GM21723 (cell line): ENCODE data around the gene MAP3K4.
A peak's percentile ranks its signal among the peaks of the same experiment; 100 is the strongest.
"Not testable (repeated sequence)": the region's sequence is repeated elsewhere in the genome, so short reads cannot be mapped to it uniquely, and the experiment has no call there.

Source experiments
- ATAC-seq: cut with Tn5 transposase; IDR thresholded peaks from one replicate; pipeline ENCODE4 v1.9.1; 2021; ENCODE audit warnings: mild to moderate bottlenecking, moderate library complexity; ENCODE audit not compliant: unreplicated experiment

The MAP3K4 gene

DNA sequence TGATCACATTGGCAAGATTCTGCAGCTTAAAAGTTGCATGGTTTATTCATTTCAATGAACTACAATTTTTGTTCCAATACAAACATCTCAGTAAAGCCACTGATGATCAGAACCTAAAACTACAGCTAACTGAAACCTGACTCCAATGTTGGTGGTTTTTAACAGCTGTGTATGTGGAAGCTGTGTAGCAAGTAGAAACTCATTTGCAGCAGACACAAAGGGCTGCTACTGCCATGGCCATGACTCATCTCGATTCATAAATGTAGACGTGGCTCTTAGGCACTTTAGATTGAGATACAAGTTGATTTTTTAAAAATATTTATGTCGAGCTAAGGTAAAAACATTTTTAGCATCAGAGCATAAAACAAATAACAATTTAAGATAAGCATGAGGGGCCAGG is 19.5 kb upstream of the MAP3K4 start:
- no peak for ATAC-seq

GRCh38 chr6:160972594-160972993 is 19.0 kb upstream of the MAP3K4 start:
- not testable (repeated sequence) for ATAC-seq

DNA sequence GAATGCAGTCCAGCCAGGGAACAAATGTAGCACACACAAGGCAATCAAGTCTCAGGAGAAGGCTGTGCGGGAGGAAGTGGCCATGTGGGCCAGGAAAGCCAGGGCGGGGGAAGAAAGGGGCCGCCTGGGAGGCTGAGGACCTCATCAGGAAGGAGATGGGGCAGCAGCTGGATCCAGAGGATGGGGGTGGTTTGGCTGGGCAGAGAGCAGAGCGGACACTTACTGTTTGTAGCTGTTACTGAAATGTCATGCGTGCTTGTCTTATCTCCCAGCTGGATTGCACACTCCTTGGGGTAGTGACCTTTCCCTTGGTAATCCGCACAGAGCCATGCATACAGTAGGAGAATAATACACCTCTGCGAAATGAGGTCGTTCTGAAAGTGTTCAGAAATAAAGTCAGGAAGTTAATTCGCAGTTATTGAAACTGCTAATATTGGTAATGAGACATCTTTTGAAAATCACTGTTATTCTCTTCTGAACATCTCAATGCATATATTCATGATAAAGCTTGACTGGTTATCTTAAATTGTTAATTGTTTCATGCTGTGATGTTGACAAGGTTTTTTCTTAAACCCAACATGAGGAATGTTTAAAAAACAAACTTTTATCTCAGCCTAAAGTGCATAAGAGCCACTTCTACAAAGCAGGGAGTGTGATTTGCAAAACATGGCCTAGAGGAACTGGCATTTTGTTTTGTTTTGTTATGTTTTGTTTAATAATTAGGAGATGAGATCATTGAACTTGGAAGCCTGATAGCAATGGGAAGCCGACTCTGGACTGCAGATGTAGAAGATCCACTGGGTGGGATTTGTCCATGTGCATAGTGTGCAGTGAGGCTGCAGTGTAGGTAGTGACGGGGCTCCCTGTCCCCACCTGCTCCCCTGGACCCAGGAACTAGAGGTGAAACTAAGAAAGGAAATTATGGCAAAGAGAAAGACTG is 18.0 kb upstream of the MAP3K4 start:
- ATAC-seq, result no peak

DNA sequence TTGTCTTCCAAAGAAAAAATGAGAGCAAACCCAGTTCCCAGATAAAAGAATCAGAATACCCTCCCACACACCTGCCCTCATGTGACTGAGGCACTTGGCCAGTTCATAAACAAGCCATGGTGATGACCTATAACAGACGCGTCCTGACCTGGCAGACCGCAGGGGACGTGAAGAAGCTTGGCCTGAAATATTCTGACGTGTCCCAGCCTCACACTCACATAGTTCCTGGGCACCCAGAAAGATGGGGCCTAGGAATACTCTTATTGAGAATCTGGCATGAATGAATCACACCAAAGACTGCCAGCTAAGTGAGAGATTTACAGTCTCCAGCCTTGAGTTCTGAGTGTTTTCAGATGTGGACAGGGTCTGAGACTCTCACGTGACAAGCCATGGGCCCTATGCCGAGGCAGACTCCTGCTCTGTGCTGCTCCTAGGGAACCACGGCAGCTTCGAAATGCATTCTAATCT is 17.2 kb upstream of the MAP3K4 start:
- ATAC-seq, result no peak

- no peak for ATAC-seq
Observed at GRCh38 chr6:160975162-160975561, 16.4 kb upstream of the MAP3K4 start.

GRCh38 chr6:160975961-160976360 is 15.6 kb upstream of the MAP3K4 start:
- ATAC-seq, result not testable (repeated sequence)

DNA sequence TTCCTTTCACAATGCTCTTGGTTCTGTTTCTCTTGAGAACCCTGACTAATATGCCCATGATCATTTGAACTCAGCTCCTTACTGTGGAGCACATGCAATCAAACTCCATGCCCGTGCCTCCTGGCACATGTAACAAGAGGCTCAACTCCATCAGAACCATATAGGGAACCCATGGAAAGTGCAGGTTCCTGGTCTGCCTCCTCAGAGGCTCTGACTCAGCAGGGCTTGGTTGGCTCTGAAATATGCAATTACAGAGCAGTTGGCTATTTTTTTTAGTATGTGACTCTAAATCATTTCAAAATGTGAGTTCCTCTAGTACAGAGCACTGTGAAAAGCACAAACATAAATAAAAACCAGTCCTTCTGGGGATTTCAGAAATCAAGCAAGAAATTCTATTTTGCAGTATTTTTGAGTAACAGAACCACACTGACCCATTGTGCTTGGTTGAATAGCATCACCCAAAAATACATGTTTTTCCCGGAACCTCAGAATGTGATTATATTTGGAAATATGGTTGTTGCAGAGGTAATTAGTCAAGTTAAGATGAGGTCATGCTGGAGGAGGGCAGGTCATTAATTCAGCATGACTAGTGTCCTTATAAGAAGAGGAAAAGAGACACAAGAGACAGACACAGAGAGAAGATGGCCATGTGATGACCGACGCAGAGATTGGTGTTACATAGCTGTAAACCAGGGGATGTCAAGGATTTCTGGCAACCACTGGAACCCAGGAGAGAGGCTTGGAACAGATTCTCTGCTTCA is 13.2 kb upstream of the MAP3K4 start:
- ATAC-seq, result no peak

DNA sequence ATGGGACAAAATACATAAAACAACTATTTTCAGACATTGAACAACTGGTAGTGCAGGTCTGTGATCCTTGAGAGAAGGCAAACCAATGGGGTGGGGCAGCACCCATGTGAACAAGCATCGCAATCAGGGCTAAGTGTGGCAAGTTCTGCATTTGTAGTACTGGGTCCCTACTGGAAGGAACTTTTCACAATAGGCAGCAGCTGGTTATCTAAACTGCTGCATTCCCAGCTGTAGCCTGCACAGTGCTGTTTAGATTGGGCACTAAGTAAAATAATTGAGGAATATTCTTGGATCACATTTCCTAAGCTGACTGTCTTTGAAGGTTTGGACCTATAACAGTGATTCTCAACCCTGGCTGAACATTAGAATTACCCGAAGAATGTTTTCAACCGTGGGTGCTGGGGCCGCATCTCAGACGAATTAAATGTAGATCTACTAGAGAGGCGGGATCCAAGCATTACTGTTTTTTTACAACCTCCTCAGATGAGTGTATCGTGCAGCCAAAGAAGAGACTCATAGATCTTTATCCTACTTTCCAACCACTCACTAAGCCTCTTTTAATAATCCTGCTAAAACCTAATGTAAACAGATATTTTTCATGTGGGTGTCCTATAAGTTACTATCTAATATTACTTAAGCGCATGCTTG is 12.4 kb upstream of the MAP3K4 start:
- no peak for ATAC-seq

DNA sequence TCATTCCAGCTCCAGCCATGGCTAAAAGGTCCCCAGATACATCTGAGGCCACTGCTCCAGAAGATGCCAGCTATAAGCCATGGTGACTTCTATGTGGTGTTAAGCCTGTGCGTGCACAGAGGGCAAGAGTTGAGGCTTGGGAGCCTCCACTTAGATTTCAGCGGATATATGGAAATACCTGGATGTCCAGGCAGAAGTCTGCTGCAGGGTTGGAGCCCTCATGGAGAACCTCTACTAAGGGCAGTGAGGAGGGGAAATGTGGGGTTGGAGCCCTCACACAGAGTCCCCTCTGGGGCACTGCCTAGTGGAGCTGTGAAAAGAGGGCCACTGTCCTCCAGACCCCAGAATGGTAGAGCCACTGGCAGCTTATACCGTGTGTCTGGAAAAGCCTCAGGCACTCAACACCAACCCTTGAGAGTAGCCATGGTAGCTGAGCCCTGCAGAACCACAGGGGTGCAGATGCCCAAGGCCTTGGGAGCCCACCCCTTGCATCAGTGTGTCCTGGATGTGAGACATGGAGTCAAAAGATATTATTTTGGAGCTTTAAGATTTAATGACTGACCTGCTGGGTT is 8.1 kb upstream of the MAP3K4 start:
- ATAC-seq, result not testable (repeated sequence)

GRCh38 chr6:160986851-160987250 is 4.7 kb upstream of the MAP3K4 start:
- ATAC-seq, result no peak

DNA sequence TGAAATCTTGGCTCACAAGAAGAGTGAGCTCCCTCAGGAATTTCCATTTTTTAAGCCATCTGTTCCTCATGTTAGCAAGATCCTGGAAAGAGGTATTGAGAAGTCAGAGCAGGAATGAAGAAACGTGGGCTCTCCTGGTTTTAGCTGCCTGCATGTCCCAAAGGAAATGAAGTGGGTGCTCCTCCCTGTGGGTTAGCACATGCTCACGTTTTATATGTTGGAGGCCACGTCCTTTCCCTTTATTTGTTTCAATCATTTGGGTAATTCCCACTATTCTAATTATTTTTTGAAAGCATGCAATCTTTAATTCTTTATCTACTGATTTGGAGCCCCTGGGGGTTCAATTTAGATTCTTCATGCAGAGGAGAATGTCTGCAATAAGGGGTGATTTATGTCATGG is 4.3 kb upstream of the MAP3K4 start:
- no peak for ATAC-seq

- ATAC-seq, result no peak
Observed at GRCh38 chr6:160990847-160991405, 643 bp upstream of the MAP3K4 start.

DNA sequence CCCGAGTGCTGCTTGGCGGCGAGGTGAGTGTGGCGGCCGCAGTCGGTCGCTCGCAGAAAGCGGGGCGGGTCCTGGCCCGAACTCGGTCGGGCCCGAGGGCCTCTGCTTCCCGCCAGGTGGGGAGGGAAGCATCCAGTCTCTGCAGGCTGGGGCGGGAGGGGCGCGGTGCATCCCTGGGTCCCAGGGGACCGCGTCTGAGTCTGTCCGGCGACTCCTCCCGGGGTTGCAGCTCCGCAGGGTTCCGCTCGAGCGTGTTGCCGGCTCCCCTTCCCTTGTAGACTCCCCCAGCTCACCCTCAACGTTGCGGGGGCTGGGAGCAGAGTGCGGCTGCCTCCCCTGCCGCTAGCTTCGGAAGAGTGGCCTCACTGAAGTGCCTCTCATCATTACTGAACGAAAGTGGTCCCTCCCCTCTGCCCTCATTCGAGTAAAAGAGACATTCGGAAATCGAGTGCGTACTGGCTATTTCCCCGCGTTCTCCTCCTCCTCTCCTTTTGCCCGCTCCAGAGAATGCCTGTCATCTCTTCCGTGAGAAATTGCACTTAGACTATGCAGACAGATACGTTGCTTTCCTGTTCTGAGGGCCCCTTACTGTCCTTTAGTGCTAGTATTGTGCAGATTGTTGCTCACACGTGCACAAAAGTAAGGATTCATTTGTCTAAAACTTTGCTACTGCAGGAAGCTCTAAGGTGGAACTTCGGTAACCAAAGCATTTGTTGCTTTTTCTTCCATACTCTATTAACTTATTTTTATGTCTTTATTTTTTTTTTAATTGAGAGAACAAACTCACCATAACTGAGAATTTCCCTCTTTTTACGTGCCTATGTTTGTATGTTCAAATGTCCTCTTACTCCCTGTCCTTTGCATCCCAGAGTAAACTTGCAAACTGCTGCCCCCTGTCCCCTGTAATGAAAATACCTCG is 751 bp downstream of the MAP3K4 start:
- peak; percentile 50 for ATAC-seq

GRCh38 chr6:160992980-160993314 is 1.4 kb downstream of the MAP3K4 start:
- ATAC-seq, result no peak

DNA sequence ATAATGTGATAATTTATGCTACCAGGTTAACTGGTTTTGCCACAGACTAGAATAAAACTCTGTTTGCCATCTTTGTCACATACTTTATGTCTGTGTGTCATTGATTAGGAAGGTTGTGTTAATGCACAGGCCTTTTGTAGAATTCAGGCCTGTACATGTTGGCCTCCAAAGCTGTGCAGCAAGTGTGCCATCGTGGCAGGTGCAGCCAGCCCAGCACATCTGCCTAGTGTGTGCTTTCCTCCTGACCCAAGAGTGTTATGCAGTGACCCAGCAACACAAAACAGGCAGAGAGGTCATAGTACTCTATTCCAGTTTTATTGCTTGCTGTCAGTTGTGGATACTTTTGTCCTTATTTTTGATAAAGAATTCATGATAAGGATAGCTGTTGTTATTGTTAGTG is 3.7 kb downstream of the MAP3K4 start:
- ATAC-seq, result no peak

DNA sequence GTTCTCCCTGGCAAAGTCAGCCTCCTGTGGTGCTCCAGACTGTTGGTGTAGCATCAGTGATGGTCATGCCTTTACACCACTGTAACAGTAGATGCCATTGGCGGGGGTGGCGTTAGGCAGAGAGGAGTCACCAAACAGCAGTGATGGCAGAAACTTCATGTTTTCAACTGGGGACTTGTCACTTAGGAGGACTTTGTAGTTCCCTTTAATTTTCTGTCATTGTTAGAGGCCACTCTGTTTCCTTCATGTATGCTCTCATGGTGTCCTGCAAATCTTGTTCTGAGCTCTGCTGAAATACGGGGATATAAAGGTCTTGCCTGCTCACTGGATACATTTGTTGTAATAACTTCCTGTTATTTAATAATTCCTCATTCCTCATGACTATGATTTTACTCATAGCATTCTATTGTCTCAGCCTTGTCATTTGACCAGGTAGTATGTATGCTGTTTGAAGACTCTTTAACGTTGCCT is 4.6 kb downstream of the MAP3K4 start:
- no peak for ATAC-seq

- no peak for ATAC-seq
Observed at GRCh38 chr6:160998217-160998616, 6.6 kb downstream of the MAP3K4 start.

DNA sequence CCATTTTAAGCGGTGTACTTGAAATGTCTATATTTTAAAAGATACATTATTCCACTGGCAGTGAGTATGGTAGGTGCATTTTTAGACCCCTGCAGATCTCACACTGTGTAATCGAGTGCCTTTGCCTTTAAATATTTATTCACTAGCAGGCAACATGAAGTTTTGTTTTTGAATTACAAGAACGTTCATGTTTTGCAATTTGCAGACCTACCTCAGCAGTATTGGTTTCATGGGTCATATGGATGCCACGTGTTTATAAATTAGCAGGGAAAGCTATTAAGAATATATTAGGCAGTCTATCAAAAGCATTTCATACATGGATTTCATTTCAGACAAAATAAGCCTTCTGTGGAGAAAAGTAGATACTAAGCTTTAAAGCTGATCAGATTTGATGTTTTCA is 7.2 kb downstream of the MAP3K4 start:
- ATAC-seq, result no peak

DNA sequence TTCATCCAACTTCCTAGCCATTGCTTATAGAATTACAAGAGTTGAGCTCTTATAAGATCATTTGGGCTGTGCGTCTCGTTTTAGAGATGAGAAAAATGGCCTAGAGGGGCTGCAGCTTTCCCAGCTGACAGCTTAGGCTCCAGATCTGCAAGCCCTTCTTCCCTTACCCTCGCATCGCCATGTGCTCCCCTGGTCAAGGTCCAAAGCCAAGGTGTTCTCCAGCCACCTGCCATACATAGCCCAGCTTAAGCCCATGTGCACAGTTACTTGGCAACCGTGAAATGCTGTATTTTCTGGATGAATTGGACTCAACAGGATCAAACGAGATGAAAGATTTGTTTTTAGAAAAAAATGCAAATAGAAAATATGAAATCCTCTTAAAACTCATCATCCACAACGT is 7.9 kb downstream of the MAP3K4 start:
- ATAC-seq, result no peak

GRCh38 chr6:161000632-161001031 is 9.1 kb downstream of the MAP3K4 start:
- ATAC-seq, result no peak
